ENCODE measurements around the gene MAEA. TPM values are rescaled to one million over a fixed set of nuclear protein-coding genes. Genes with fewer than 3 reads are reported as not detected.
"Not testable (repeated sequence)": the region's sequence is repeated elsewhere in the genome, so short reads cannot be mapped to it uniquely, and the experiment has no call there.

Gene MAEA
- total and polyA plus RNA-seq, 11 donors, result 38.1 to 57.2 (median 45.1) TPM

DNA sequence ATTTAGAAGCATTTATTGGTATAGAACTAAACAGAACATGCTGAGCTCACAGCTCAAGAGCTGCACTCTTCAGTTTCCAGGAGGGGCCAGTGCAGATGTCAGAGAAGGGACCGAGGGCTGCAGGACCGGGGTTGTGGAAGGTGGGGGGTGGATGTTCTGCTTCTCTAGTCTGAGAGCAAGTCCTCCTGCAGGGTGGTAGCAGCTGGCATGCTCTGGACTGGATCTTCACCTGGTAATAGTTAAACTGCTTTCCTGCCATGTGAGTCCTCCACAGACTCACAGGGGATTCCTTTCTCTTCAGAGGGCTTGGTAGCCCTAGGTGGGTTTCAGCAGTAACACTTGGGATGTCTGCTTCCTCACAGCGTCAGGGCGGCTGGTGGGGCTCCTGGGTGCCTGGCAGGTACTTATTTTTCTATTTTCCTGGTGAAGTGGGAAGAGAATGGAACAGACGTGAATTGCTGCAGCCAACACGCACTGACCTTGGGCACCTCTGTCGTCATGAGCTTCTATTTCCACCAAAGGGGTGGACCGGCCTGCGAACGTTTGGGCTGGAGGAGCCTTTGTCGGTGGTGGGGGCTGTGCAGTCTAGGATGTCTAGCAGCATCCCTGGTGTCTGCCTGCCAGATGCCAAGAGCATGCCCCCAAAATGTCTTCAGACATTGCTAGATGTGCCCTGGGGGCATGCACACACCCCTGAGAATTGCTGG is 2.5 kb downstream of the MAEA start:
- TF ChIP-seq POLR2A (IDR thresholded peaks at IDR 0.05), result no peak
- TF ChIP-seq, protein P1, sequence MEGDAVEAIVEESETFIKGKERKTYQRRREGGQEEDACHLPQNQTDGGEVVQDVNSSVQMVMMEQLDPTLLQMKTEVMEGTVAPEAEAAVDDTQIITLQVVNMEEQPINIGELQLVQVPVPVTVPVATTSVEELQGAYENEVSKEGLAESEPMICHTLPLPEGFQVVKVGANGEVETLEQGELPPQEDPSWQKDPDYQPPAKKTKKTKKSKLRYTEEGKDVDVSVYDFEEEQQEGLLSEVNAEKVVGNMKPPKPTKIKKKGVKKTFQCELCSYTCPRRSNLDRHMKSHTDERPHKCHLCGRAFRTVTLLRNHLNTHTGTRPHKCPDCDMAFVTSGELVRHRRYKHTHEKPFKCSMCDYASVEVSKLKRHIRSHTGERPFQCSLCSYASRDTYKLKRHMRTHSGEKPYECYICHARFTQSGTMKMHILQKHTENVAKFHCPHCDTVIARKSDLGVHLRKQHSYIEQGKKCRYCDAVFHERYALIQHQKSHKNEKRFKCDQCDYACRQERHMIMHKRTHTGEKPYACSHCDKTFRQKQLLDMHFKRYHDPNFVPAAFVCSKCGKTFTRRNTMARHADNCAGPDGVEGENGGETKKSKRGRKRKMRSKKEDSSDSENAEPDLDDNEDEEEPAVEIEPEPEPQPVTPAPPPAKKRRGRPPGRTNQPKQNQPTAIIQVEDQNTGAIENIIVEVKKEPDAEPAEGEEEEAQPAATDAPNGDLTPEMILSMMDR (IDR thresholded peaks at IDR 0.05), result no peak
- intact Hi-C loops (cut with DNase I), result loop anchor here in 3 of 10 donors (2.0 to 5.0 kb wide), 2 partner anchors 45 to 55 kb away; partner anchors contain the start of gene UVSSA (in 2 of the 3)
- H3K9me3 ChIP-seq, result no peaks in the 10 kb centered on the region
- H3K36me3 ChIP-seq, result peaks cover 0 to 12% (median 5%) of the 10 kb centered on the region in 9 donors
- H3K27ac ChIP-seq, result peak overlapping the region in 3 of 12 donors; percentile 15 to 94 (median 34)
- H3K27me3 ChIP-seq, result no peaks in the 10 kb centered on the region
- WGBS, 4 donors, result 47 to 53% (median 50%) methylated on average over 11 of the region's 11 CpGs
- peak overlapping the region in 3 of 12 donors; percentile 2 to 98 (median 91) for H3K4me3 ChIP-seq
- H3K4me1 ChIP-seq, result peaks cover 15 to 63% (median 53%) of the 10 kb centered on the region in 12 donors
- ATAC-seq (no peak), DNase-seq (no peak)

DNA sequence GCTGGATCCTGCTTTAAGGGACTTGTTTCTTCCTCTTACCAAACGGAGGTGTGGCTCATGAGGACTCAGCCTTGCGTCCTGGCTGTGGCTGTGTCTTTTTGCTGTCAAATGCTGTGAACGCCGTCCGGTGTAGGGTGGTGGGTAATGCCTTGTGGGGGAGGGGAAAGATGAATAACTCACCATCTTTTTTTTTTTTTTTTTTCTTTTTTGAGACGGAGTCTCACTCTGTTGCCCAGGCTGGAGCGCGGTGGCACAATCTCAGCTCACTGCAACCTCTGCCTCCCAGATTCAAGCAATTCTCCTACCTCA is 3.0 kb downstream of the MAEA start:
- not testable (repeated sequence) for H3K9me3 ChIP-seq, ATAC-seq, H3K4me3 ChIP-seq, DNase-seq, H3K27me3 ChIP-seq
- intact Hi-C loops (cut with DNase I), result loop anchor here in 2 of 10 donors (2.0 to 5.0 kb wide), 2 partner anchors 45 to 54 kb away; partner anchors contain the start of gene UVSSA (in 1 of the 2)
- H3K27ac ChIP-seq, result peak overlapping the region in 2 of 12 donors; percentile 15 to 94
- peaks cover 15 to 65% (median 53%) of the 10 kb centered on the region in 12 donors for H3K4me1 ChIP-seq
- H3K36me3 ChIP-seq, result peaks cover 0 to 17% (median 8%) of the 10 kb centered on the region in 9 donors
- WGBS, 4 donors, result 80 to 85% (median 83%) methylated on average over 8 of the region's 8 CpGs

DNA sequence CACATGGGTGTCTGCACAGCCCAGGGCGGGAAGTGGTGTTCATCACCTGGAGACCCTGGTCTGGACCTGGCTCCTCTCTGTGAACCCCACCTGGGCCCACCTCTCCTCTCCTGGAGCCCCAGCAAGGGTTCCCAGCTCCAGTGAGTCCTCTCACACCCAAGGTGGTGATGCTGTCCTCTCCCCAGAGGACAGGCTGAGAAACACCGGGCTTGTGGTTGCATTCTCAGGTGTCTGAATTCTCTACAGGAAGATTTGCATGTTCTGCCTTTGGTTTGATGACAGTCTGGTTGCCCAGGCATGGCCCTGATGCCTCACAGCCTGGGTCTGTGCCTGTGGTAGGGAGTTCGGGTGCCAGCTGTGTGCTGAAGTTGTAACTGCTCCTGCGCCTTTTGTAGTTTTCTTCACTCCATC is 3.8 kb downstream of the MAEA start:
- ATAC-seq (no peak), DNase-seq (no peak)
- TF ChIP-seq, protein P1 (IDR thresholded peaks at IDR 0.05), result no peak
- no peak for TF ChIP-seq POLR2A (IDR thresholded peaks at IDR 0.05)
- peaks cover 15 to 65% (median 53%) of the 10 kb centered on the region in 12 donors for H3K4me1 ChIP-seq
- peaks cover 0 to 26% (median 17%) of the 10 kb centered on the region in 9 donors for H3K36me3 ChIP-seq
- H3K27ac ChIP-seq, result peak overlapping the region in 6 of 12 donors; percentile 10 to 58 (median 42)
- WGBS, 4 donors, result 82 to 86% (median 84%) methylated on average over 4 of the region's 4 CpGs
- H3K9me3 ChIP-seq, result no peaks in the 10 kb centered on the region
- no peaks in the 10 kb centered on the region for H3K27me3 ChIP-seq
- H3K4me3 ChIP-seq, result no peak overlapping the region
- intact Hi-C loops (cut with DNase I), result loop anchor here in 2 of 10 donors (2.0 to 5.0 kb wide), 2 partner anchors 44 to 53 kb away; partner anchors contain the start of gene UVSSA (in 1 of the 2)

DNA sequence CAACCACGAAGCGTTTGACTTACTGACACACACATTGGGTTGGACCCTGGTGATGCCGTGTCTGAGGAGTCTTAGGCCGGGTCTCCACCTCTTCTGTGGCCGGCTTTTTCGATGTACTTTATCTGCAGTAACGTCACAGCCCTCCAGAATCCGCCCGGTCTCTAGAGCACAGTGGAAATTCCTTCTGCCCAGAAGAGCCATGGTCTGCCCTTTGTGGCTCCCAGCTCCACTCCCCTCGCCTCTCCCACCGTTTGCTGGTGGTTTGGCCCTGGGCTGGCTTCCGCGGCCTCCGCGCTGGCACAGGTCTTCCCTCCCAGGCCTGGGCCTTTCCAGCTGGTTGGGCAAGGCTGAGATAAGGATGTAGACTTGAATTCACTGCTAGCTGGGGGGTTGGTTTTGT is 4.3 kb downstream of the MAEA start:
- Histone ChIP-seq H3K27ac (peak overlapping the region in 8 of 12 donors; percentile 10 to 58 (median 36)), H3K9me3 (no peaks in the 10 kb centered on the region), H3K36me3 (peaks cover 0 to 30% (median 20%) of the 10 kb centered on the region in 9 donors), H3K4me3 (no peak overlapping the region), H3K27me3 (no peaks in the 10 kb centered on the region), H3K4me1 (peaks cover 15 to 60% (median 49%) of the 10 kb centered on the region in 12 donors)
- DNase-seq (peak in 2 of 5 donors; percentile 56 to 63), ATAC-seq (peak in 2 of 4 donors; percentile 32 to 36)
- intact Hi-C loops (cut with DNase I), result loop anchor here in 3 of 10 donors (2.0 to 5.0 kb wide), 3 partner anchors 15 to 53 kb away; partner anchors contain the start of gene UVSSA (in 1 of the 3)
- TF ChIP-seq, protein P1 (IDR thresholded peaks at IDR 0.05), result no peak
- 35 to 48% (median 44%) methylated on average over 15 of the region's 15 CpGs for WGBS, 4 donors
